Fibroblast of skin of scalp (primary cell): ENCODE results near the gene ANGPTL8.

Experiments used
- DNase-seq: peaks from one replicate; pipeline ENCODE4 v3.0.0-alpha.2; 2013

Gene ANGPTL8

GRCh38 chr19:11203194-11204075 lies 36.0 kb upstream of the ANGPTL8 start:
- peak; percentile 96 for DNase-seq

GRCh38 chr19:11204076-11204602 lies 35.3 kb upstream of the ANGPTL8 start:
- DNase-seq: no peak

- DNase-seq: no peak
Observed at GRCh38 chr19:11204943-11205349, 34.5 kb upstream of the ANGPTL8 start.

- DNase-seq: no peak
Observed at GRCh38 chr19:11205939-11206570, 33.4 kb upstream of the ANGPTL8 start.

- peak; percentile 40 for DNase-seq
Observed at GRCh38 chr19:11208561-11209471, 30.6 kb upstream of the ANGPTL8 start.

GRCh38 chr19:11209839-11210655 lies 29.4 kb upstream of the ANGPTL8 start:
- DNase-seq: no peak

- no peak for DNase-seq
Observed at GRCh38 chr19:11210656-11210928, 28.8 kb upstream of the ANGPTL8 start.

GRCh38 chr19:11214387-11214786 lies 25.0 kb upstream of the ANGPTL8 start:
- no peak for DNase-seq

GRCh38 chr19:11221082-11221598 lies 18.3 kb upstream of the ANGPTL8 start:
- no peak for DNase-seq

GRCh38 chr19:11223200-11223599 lies 16.2 kb upstream of the ANGPTL8 start:
- DNase-seq: no peak

- no peak for DNase-seq
Observed at GRCh38 chr19:11224429-11224828, 15.0 kb upstream of the ANGPTL8 start.

- DNase-seq: no peak
Observed at GRCh38 chr19:11225172-11225571, 14.2 kb upstream of the ANGPTL8 start.

GRCh38 chr19:11225815-11226214 lies 13.6 kb upstream of the ANGPTL8 start:
- DNase-seq: no peak

- no peak for DNase-seq
Observed at GRCh38 chr19:11226716-11227166, 12.7 kb upstream of the ANGPTL8 start.

- DNase-seq: no peak
Observed at GRCh38 chr19:11227195-11227886, 12.1 kb upstream of the ANGPTL8 start.

GRCh38 chr19:11230621-11231386 lies 8.6 kb upstream of the ANGPTL8 start:
- no peak for DNase-seq

GRCh38 chr19:11232555-11232954 lies 6.9 kb upstream of the ANGPTL8 start:
- no peak for DNase-seq

- DNase-seq: no peak
Observed at GRCh38 chr19:11233073-11233472, 6.3 kb upstream of the ANGPTL8 start.

GRCh38 chr19:11234486-11235075 lies 4.8 kb upstream of the ANGPTL8 start:
- no peak for DNase-seq
